ENCODE data around the gene IGSF21. TPM values are rescaled to one million over a fixed set of nuclear protein-coding genes. Genes with fewer than 3 reads are reported as not detected.

IGSF21 gene
- total RNA-seq, 1 experiment from 2014 or later: 5.2 TPM

DNA sequence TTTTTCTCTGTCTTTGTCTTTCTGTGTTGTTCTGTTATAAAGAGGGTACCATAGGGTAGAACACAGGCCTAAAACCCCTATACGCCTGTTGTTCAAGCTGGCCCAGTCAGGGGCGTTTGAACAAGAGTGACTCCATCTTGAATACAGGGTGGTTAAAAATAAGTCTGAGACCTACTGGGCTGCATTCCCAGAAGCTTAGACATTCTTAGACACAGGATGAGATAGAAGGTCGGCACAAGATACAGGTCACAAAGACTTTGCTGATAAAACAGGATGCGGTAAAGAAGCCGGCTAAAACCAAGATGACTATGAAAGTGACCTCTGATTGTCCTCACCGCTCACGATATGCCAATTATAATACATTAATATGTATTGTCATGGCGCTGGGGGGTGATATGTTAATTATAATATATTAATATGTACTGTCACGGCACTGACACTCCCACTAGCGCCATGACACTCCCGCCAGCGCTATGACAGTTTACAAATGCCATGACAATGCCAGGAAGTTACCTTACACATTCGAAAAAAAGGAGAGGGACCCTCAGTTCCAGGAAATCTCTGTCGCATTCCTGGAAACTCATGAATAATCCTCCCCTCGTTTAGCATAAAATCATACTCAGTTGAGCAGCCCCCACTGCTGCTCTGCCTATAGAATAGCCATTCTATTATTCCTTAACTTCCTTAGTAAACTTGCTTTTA is 314.6 kb downstream of the IGSF21 start:
- no peak overlapping the region for H2BK120ac ChIP-seq (ENCODE audit: low read depth, low read length, poor library complexity, severe bottlenecking)
- no peaks in the 10 kb centered on the region for H4K20me1 ChIP-seq (ENCODE audit: control insufficient read depth, insufficient read depth, insufficient read length)
- H2AK5ac ChIP-seq (ENCODE audit: insufficient read length, low read length): no peak overlapping the region
- peaks cover 5 to 11% of the 10 kb centered on the region in 2 experiments for H3K9me3 Mint-ChIP-seq
- no peak overlapping the region for H4K5ac ChIP-seq (ENCODE audit: insufficient read length, low read depth, low read length)
- no peak overlapping the region for H3K18ac ChIP-seq (ENCODE audit: insufficient read length, low read depth, low read length)
- H3K56ac ChIP-seq (ENCODE audit: insufficient read length, low read depth, low read length): no peak overlapping the region
- no peak overlapping the region for H3K27ac ChIP-seq (ENCODE audit: insufficient read length, low read depth, low read length)
- no peak overlapping the region for H4K8ac ChIP-seq (replicated peaks; ENCODE audit: insufficient read length, low read depth, low read length)
- H3K27me3 ChIP-seq (ENCODE audit: insufficient read depth, low read length): no peaks in the 10 kb centered on the region
- no peak for DNase-seq
- H3K4me1 ChIP-seq (ENCODE audit: insufficient read depth, low read length): peaks cover 13% of the 10 kb centered on the region; the same call in 1 of the 2 replicates
- H3K36me3 Mint-ChIP-seq (ENCODE audit: insufficient read depth in 1 of 3, low read depth in 3 of 3): peaks cover 0 to 3% (median 2%) of the 10 kb centered on the region in 3 experiments; a peak in 3 of 7 replicates
- H3K23me2 ChIP-seq (ENCODE audit: insufficient read length, low read depth, low read length, poor library complexity, severe bottlenecking): no peaks in the 10 kb centered on the region
- no peak overlapping the region for H2BK20ac ChIP-seq (ENCODE audit: low read depth, low read length, poor library complexity, severe bottlenecking)
- H3K79me2 ChIP-seq (ENCODE audit: insufficient read depth, low read length): no peaks in the 10 kb centered on the region
- H2BK12ac ChIP-seq (ENCODE audit: insufficient read length, low read depth, low read length): no peak overlapping the region
- no peak overlapping the region for H3K9ac ChIP-seq (ENCODE audit: extremely low read depth, insufficient read length, low read length)
- H3T11ph ChIP-seq (ENCODE audit: low read length): no peak overlapping the region
- H3K9me3 ChIP-seq (ENCODE audit: control insufficient read depth, low read depth, low read length): no peaks in the 10 kb centered on the region
- H3K23ac ChIP-seq (ENCODE audit: insufficient read length, low read depth, low read length): no peak overlapping the region
- TF ChIP-seq, protein P1, sequence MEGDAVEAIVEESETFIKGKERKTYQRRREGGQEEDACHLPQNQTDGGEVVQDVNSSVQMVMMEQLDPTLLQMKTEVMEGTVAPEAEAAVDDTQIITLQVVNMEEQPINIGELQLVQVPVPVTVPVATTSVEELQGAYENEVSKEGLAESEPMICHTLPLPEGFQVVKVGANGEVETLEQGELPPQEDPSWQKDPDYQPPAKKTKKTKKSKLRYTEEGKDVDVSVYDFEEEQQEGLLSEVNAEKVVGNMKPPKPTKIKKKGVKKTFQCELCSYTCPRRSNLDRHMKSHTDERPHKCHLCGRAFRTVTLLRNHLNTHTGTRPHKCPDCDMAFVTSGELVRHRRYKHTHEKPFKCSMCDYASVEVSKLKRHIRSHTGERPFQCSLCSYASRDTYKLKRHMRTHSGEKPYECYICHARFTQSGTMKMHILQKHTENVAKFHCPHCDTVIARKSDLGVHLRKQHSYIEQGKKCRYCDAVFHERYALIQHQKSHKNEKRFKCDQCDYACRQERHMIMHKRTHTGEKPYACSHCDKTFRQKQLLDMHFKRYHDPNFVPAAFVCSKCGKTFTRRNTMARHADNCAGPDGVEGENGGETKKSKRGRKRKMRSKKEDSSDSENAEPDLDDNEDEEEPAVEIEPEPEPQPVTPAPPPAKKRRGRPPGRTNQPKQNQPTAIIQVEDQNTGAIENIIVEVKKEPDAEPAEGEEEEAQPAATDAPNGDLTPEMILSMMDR (conservative IDR thresholded peaks at IDR 0.05): no peak
- peak overlapping the region in 2 of 3 experiments; percentile 8 to 66; a peak in 2 of 7 replicates for H3K27ac Mint-ChIP-seq
- H3K4me2 ChIP-seq (ENCODE audit: insufficient read depth, insufficient read length, low read length): no peak overlapping the region
- H3K4ac ChIP-seq (ENCODE audit: low read depth, low read length): no peak overlapping the region
- H3K4me1 Mint-ChIP-seq: peaks cover 44 to 52% of the 10 kb centered on the region in 2 experiments
- no peak overlapping the region for H2AFZ ChIP-seq (ENCODE audit: low read length)
- no peak overlapping the region for H3K14ac ChIP-seq (ENCODE audit: insufficient read depth, low read length)
- H2BK15ac ChIP-seq (ENCODE audit: low read depth, low read length): no peak overlapping the region
- H3K27me3 Mint-ChIP-seq (ENCODE audit: low read depth): peaks cover 2% of the 10 kb centered on the region; the same call in 1 of the 2 replicates
- no peak overlapping the region for H4K91ac ChIP-seq (ENCODE audit: insufficient read length, low read depth, low read length)
- no CpG with 5 or more reads among the region's 15 CpGs for WGBS (ENCODE audit: extremely low coverage, insufficient read length, low lambda C conversion rate)
- H3K4me3 Mint-ChIP-seq: no peak overlapping the region
- no peaks in the 10 kb centered on the region for H3K79me1 ChIP-seq (ENCODE audit: insufficient read depth, low read depth, low read length, poor library complexity, severe bottlenecking)
- no peak overlapping the region for H2BK5ac ChIP-seq (ENCODE audit: insufficient read length, low read length)

Data from H9 (cell line).